ENCODE data around the gene SLC48A1.
"Not testable (repeated sequence)": the region's sequence is repeated elsewhere in the genome, so short reads cannot be mapped to it uniquely, and the experiment has no call there.

The SLC48A1 gene

DNA sequence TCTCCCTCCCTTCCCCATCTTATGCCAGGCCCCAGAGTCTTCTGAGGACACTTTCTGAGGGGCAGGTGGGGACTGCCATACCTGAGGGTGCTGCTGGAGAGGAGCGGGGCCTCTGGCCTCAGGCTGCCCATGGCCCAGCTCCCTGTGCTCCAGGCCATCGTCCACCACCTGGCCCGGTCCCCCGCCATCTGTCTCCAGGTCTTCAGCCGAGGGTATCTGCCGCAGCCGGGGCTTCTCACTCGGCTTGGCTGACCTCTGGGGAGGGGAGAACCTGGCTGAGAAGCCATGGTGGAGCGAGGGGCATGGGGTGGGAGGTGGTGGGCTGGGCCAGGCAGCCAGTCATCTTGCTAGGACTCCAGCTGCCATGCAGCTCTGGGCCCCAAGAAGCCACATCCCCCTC, 21.6 kb downstream of the SLC48A1 start:
- no peak for DNase-seq

- DNase-seq = no peak
Measured at GRCh38 chr12:47795121-47795813, 22.2 kb downstream of the SLC48A1 start.

DNA sequence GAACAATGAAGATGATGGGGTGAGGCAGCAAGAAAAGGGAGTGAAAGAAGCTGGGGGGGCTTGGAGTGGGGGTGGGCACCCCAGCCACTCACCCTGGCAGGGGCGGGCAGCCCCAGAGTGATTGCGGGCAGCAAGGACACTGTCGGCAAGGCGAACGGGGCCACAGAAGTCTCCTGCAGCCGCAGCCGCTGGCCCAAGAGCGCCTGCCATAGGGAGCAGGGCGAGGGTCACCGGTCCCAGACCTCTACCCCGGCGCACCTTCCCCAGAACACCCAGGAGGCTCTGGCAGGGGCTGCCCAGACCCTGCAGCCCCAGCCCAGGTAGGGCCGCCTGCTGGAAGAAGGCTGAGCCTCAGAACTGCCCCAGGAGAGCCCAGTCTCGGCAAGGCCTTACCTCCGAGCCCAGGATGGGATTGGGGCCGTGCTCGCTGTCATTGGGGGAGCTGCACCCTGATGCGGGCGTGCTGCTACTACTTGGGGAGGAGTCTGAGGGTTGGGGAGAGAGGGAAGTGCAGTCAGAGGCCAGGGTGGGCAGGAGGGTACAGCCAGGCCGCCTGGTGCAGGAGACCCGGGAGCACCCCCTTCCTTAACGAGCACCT, 22.9 kb downstream of the SLC48A1 start:
- DNase-seq = no peak

- peak; percentile 39 for DNase-seq
Measured at GRCh38 chr12:47797441-47797840, 24.4 kb downstream of the SLC48A1 start.

DNA sequence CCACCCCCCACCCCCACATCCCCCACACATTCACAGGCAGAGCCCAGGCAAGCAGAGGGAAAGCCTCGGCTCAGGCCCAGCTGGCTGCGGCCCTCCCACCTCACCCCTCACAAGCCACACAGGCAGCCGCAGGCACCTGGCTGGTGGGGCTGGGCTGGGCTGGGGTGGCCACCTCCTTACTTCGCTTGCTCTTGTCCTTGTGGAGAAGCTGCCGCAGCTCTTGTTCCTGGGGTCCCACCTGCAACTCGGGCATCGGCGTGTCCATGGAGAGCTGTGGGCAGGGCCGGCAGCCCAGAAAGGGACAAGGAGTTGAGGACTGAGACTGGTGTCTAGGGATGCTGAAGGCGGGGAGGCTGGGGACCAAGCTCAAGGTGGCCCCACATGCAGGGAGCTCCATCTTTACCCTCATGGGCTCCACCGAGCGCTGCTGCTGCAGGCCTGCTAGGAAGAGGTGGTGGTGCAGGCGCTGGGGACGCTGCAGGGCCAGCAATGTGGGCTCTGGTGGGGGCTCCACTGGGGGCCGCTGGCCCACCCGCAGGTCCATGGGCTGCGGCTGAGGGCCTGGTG, 25.4 kb downstream of the SLC48A1 start:
- no peak for DNase-seq

GRCh38 chr12:47799357-47799955, 26.4 kb downstream of the SLC48A1 start:
- no peak for DNase-seq

DNA sequence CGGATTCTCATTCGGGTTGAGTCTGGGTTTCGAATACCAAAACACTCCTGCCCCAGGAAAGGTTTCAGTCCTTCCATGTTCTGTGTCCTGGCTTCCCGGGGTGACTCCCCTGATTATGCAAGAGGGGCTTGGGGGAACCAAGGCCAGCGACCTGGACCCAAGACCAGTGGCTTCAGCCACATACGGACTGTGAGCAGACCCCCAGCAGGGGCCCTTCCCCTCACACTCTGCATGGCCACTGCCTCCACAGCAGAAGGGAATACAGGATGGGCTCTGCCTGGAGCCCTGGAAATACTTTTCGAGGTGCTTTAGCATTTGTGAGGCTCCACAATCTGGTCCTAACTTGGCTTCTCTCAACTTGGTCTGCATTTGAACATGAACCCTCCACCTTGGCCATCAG, 27.5 kb downstream of the SLC48A1 start:
- no peak for DNase-seq

DNA sequence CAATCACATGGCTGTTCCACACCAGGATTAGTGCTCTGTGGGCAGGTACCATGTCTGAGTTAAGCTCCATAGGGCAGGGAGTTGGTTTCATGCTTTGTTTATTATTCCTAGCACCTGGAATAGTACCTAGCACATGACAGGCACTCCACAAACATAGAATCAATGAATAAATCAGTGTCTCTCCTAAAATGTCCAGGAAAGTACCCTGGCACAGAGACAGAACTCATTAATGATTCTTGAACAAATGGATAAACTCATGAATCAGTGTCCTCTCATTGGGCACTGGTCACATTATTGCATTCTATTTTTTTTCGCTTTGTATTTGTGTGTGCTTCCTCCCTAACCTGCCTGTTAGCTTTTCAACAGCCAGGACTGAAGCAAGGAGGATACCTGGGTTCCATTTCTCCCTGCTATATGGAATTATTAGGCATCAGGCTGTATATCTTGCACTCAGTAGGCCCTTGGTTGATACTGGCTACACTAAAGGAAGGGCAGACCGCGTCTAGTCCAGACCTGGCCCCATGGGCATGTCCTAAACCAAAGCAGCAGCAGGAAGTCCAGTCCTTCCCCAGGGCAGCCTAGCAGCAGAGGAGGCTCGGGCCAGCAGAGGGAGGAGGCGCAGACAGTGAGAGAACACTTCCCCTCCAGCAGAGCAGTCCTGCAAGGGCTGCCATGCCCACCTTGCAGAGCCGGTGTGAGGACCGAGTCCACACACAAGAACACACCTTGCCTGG, 28.3 kb downstream of the SLC48A1 start:
- no peak for DNase-seq

GRCh38 chr12:47801904-47802246, 28.8 kb downstream of the SLC48A1 start:
- DNase-seq = no peak

GRCh38 chr12:47802312-47802711, 29.3 kb downstream of the SLC48A1 start:
- no peak for DNase-seq

GRCh38 chr12:47803191-47803875, 30.3 kb downstream of the SLC48A1 start:
- DNase-seq = no peak

- DNase-seq = no peak
Measured at GRCh38 chr12:47804171-47804570, 31.1 kb downstream of the SLC48A1 start.

- DNase-seq = no peak
Measured at GRCh38 chr12:47805417-47805816, 32.4 kb downstream of the SLC48A1 start.

- no peak for DNase-seq
Measured at GRCh38 chr12:47807338-47807737, 34.3 kb downstream of the SLC48A1 start.

DNA sequence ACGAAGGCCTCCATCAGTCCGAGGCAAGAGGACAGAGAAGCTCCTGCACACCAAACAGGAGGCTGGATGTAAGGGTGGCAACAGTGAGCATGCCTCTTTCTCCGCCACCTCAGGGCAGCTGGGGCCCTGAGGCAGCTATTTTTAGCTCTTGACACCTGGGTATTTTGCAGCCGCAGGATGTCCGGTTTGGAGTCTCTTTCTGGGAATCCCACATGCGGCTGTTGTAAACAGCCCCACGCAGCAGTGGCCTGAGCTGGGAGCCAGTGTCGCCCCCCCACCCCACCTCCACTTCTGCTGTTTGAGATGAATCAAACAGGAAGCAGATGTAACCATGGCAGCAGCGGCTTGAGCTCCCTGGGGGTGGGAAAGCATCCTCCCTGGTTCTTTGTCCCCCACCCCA, 35.0 kb downstream of the SLC48A1 start:
- peak; percentile 66 for DNase-seq

DNA sequence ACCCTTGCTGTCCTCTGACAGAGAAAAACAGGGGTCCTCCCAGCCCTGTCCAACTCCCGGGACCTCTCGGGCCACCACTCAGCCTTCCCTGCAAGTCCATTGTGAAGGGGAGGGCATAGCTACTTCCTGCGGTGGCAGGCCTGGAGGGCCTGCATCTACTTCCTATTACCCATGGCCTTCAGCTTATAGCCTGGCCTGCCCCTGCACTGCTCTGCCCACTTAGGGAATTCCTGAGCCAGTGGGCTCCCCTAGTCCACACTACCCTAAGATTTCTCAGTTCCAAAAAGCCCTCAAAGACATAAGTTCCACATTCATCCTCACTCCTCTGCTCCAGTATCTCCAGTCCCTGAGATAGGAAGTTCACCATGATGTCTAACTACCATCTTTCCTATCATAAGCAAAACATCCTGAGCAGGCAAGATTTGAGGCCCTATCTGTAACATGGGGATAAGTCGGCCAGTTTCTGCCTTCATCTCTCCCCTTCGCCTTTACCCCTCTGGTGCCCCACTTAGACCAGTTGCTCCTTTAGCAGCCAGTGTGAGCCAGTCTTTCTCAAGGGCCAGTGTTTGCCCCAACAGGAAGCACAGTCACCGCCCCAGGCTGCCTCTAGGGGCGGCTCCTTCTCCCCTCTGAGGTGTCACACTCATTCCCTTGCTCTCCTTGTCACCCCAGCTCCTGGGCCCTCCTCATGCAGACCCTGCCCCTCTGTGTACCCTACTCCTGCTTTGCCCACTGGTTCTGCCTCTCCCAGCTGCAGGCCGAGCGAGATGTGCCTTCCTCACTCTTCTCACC, 35.7 kb downstream of the SLC48A1 start:
- peak; percentile 38 for DNase-seq

DNA sequence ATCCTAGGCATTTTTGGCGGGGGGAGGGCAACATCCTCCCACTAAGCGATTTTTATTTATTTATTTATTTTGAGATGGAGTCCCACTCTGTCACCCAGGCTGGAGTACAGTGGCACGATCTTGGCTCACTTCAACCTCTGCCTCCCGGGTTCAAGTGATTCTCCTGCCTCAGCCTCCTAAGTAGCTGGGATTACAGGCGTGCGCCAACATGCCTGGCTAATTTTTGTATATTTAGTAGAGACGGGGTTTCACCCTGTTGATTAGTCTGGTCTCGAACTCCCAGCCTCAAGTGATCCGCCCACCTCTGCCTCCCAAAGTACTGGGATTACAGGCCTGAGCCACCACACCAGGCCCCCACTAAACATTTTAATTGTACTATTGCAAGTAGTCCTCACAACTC, 36.5 kb downstream of the SLC48A1 start:
- DNase-seq = not testable (repeated sequence)

GRCh38 chr12:47811072-47811396, 38.0 kb downstream of the SLC48A1 start:
- no peak for DNase-seq

DNA sequence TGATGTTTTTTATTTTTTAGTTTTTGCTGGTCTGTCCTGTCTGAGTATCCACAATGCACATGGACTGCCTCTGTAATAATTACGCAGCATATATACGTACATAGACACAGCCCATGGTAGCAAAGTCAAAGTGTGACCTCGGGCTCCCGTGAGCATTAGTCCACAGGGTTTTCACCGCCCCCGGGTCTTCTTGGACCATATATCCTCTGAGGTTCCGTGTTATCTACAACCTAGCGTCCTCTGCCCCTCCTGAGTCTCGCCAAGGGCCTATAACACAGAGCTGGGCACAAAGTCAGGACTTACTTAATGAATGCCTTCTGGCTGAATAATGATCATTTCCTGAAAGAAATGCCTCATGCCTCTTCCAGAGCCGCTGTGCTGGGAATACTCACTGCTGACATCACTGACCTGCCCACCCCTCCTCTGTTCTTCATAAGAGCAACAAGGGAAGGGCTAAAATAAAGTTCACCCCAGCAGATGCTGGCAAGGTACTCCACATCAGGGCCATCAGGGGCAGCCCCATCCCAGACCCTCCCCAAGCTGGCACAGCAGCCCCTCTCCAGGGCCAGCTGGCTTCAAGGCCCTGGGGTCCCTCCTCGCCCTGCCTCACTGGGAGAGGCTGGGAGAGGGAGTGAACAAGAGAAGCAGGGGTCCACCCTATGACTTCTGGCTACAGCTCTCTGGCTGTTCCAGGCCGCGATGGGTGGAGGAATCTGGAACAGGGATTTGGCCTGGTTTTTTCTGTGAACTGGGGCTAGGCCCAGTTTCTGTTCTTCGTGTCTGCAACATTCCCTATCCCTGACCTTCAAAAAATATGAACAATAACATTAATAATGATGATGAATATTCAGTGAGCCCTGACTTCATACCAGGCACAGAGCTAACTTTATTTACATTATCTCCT, 38.8 kb downstream of the SLC48A1 start:
- no peak for DNase-seq

DNA sequence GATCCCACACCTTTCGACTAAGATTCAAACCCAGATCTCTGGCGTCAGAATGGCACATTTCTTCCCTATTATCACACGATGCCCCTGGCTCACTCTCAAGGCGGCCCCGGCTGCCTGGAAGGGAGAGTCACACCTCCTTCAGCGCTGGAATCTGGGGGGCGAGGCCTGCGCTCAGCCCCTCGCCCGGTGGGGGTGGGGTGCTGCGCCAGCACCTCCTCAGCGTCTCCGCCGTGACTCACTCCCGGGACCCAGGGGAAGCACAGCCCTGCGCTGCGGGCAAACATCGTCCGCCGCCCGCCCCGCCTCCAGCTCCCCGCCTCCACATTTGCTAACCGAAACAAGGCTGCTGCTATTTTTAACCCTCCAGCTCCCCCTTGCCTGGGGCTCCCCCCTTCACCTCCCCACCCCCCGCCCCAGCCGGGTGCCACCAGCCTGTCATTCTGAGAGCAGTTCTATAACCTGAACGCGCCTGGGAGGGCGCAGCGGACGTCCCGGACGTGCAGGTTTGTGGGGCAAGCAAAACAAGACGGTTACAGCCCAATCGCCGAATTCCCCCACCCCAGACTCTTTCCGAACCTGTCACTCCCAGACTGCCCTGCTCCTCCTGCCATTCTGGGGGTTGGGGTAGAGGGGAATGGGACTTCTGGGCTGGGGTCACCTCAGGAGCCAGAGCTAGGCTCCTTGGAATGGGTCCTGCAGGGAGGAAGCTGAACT, 39.9 kb downstream of the SLC48A1 start:
- DNase-seq = peak; percentile 96

Data from activated naive CD4-positive, alpha-beta T cell treated with anti-CD3 and anti-CD28 coated beads, Interleukin-2, amount 50 U/mL, for 16 hours (primary cell).